ENCODE measurements around the gene DCAF5. TPM values are rescaled to one million over a fixed set of nuclear protein-coding genes. Genes with fewer than 3 reads are reported as not detected.

DCAF5 gene
- total RNA-seq, 1 experiment from 2014 or later: 29.1 TPM

DNA sequence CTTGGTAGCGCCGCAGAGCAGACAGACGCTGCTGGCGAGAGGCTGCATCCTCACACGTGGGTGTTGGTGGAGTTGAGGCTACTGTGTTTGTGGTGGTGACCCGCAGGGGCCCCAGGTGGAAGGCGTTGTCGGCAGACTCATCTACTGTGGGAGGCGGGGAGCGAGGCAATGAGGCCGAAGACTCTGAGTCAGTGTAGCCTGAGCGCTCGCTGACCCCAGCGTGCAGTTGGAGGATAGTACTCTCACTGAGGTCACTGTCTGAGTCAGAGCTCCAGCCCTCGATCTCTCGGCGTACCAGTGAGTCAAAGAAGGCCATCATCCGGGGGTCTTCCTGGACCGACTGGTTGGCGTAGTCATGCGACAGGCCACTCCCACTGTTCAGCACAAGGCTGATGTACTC lies 97.8 kb downstream of the DCAF5 start:
- no peak overlapping the region for H3K4me2 ChIP-seq
- no TSS peak for BruUV-seq (replicated peaks)
- peaks cover 14% of the 10 kb centered on the region for H3K4me1 ChIP-seq (replicated peaks; ENCODE audit: insufficient read depth)

DNA sequence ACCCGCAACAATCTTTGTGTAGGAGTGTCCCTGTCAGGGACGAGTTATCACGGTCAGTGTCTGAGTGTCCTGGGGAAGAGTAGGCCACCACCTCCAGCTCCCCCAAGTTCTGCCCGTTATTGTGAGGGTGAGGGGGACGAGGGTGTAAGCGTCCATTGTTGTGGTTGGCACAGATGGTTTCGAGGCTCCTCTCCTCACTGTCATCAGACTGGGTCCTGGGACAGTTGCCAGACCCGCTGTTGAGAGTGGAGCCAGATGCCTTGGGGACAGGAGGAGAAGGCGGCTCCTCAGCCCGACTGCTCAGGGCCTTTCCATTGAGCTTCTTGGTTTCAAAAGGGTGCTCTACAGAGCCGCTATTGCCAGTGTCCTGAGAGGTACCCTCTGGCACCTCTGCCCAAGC lies 98.9 kb downstream of the DCAF5 start:
- Histone ChIP-seq H3F3A (ENCODE audit: insufficient read depth, low read depth) (peaks cover 6% of the 10 kb centered on the region; the same call in 1 of the 2 replicates), H3K79me2 (ENCODE audit: low read depth) (no peaks in the 10 kb centered on the region), H3K9me2 (ENCODE audit: insufficient read depth) (no peaks in the 10 kb centered on the region), H3K27ac (no peak overlapping the region), H3K36me3 (ENCODE audit: low read depth) (peaks cover 10% of the 10 kb centered on the region; the same call in 1 of the 2 replicates), H3K27me3 (ENCODE audit: insufficient read depth, low read depth) (no peaks in the 10 kb centered on the region), H3K4me3 (no peak overlapping the region), H3K9me3 (ENCODE audit: insufficient read depth, low read depth) (no peaks in the 10 kb centered on the region), H3K4me2 (no peak overlapping the region), H3K4me1 (replicated peaks; ENCODE audit: insufficient read depth) (peaks cover 23% of the 10 kb centered on the region), H4K20me1 (ENCODE audit: insufficient read depth) (no peaks in the 10 kb centered on the region), H2AFZ (no peak overlapping the region)
- intact Hi-C loops (cut with micrococcal nuclease; ENCODE audit: unreplicated experiment): no loop called here
- ChIA-PET POLR2A (ENCODE audit: unreplicated experiment) (no interaction called here), CTCF (no interaction called here)
- TF ChIP-seq EZH2 (IDR thresholded peaks at IDR 0.05; ENCODE audit: low read depth): no peak
- TF ChIP-seq, protein P1, sequence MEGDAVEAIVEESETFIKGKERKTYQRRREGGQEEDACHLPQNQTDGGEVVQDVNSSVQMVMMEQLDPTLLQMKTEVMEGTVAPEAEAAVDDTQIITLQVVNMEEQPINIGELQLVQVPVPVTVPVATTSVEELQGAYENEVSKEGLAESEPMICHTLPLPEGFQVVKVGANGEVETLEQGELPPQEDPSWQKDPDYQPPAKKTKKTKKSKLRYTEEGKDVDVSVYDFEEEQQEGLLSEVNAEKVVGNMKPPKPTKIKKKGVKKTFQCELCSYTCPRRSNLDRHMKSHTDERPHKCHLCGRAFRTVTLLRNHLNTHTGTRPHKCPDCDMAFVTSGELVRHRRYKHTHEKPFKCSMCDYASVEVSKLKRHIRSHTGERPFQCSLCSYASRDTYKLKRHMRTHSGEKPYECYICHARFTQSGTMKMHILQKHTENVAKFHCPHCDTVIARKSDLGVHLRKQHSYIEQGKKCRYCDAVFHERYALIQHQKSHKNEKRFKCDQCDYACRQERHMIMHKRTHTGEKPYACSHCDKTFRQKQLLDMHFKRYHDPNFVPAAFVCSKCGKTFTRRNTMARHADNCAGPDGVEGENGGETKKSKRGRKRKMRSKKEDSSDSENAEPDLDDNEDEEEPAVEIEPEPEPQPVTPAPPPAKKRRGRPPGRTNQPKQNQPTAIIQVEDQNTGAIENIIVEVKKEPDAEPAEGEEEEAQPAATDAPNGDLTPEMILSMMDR (conservative IDR thresholded peaks at IDR 0.05): no peak
- DNase-seq: no peak
- BruUV-seq (replicated peaks): no TSS peak

More for the DNA sequence above, 97.8 kb downstream of the DCAF5 start:
- Histone ChIP-seq H3F3A (ENCODE audit: insufficient read depth, low read depth) (peaks cover 2% of the 10 kb centered on the region; the same call in 1 of the 2 replicates), H3K9me3 (ENCODE audit: insufficient read depth, low read depth) (no peaks in the 10 kb centered on the region), H3K9me2 (ENCODE audit: insufficient read depth) (no peaks in the 10 kb centered on the region), H3K36me3 (ENCODE audit: low read depth) (peaks cover 10% of the 10 kb centered on the region; the same call in 1 of the 2 replicates), H3K4me3 (no peak overlapping the region), H4K20me1 (ENCODE audit: insufficient read depth) (no peaks in the 10 kb centered on the region), H3K79me2 (ENCODE audit: low read depth) (no peaks in the 10 kb centered on the region), H3K27me3 (ENCODE audit: insufficient read depth, low read depth) (no peaks in the 10 kb centered on the region), H3K27ac (no peak overlapping the region), H2AFZ (no peak overlapping the region)
- ChIA-PET CTCF (no interaction called here), POLR2A (ENCODE audit: unreplicated experiment) (no interaction called here)
- intact Hi-C loops (cut with micrococcal nuclease; ENCODE audit: unreplicated experiment): no loop called here
- DNase-seq: peak in 1 of 2 experiments; percentile 23
- TF ChIP-seq, protein P1 (conservative IDR thresholded peaks at IDR 0.05): no peak
- TF ChIP-seq EZH2 (IDR thresholded peaks at IDR 0.05; ENCODE audit: low read depth): no peak

DNA sequence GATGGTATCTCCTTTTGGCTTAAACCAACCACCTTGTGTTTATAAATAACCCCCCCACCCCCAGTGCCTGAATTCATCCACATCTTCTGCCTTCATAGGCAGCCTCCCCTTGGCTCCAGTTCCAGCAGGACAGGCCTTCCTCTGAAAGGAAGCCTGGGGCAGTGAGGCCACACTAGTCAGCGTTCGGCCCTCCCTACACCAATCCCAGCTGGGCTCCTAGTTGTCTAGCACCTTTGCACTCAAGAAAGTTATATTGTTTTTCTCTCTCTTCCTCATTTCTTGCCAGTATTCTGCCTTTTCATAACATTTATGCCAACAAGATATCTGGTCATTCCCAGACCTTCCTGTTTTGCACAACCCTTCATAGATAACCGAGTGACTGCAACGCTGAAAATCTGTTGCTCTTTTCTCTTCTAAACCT lies 100.7 kb downstream of the DCAF5 start:
- Histone ChIP-seq H3K4me1 (replicated peaks; ENCODE audit: insufficient read depth) (peaks cover 30% of the 10 kb centered on the region), H3K9me3 (ENCODE audit: insufficient read depth, low read depth) (no peaks in the 10 kb centered on the region), H3K27me3 (ENCODE audit: insufficient read depth, low read depth) (no peaks in the 10 kb centered on the region), H3F3A (ENCODE audit: insufficient read depth, low read depth) (peaks cover 6% of the 10 kb centered on the region; the same call in 1 of the 2 replicates), H3K79me2 (ENCODE audit: low read depth) (no peaks in the 10 kb centered on the region), H3K36me3 (ENCODE audit: low read depth) (peaks cover 10% of the 10 kb centered on the region; the same call in 1 of the 2 replicates), H3K9me2 (ENCODE audit: insufficient read depth) (no peaks in the 10 kb centered on the region), H3K27ac (no peak overlapping the region), H3K4me2 (no peak overlapping the region), H4K20me1 (ENCODE audit: insufficient read depth) (no peaks in the 10 kb centered on the region), H2AFZ (no peak overlapping the region), H3K4me3 (no peak overlapping the region)
- CTCF ChIA-PET: interaction anchor here (0.6 kb wide), 1 partner anchor 46 kb away, joined by 3 read pairs; no protein-coding TSS in a partner anchor
- intact Hi-C loops (cut with micrococcal nuclease; ENCODE audit: unreplicated experiment): no loop called here
- TF ChIP-seq, protein P1 (conservative IDR thresholded peaks at IDR 0.05): no peak
- TF ChIP-seq EZH2 (IDR thresholded peaks at IDR 0.05; ENCODE audit: low read depth): no peak
- POLR2A ChIA-PET (ENCODE audit: unreplicated experiment): interaction anchor here (0.7 kb wide), 1 partner anchor 14 kb away, joined by 3 read pairs; no protein-coding TSS in a partner anchor
- no peak for DNase-seq
- TSS peak; percentile 15 for BruUV-seq (replicated peaks)
